Gastrocnemius medialis (tissue), 4 donors: ENCODE data around the gene SULT1A1. TPM values are rescaled to one million over a fixed set of nuclear protein-coding genes. Genes with fewer than 3 reads are reported as not detected.
"Not testable (repeated sequence)": the region's sequence is repeated elsewhere in the genome, so short reads cannot be mapped to it uniquely, and the experiment has no call there.

Experiments
- ATAC-seq, 2 donors: fragments of 150-250 bp; one replicate each; pipeline ENCODE4 v1.9.1; 2016
- DNase-seq, 2 donors: peaks; one replicate each; pipeline ENCODE4 v3.0.0-alpha.2; 2019
- H3K27ac ChIP-seq, 4 donors: fragments of 200-600 bp; sonication (generic); 1 replicate in 1 of 4; 2 replicates in 3 of 4; pipeline ENCODE4 v1.5.1; 2016 to 2018; ENCODE audit warnings: mild to moderate bottlenecking in 2 of 4, moderate library complexity in 1 of 4
- H3K27me3 ChIP-seq, 3 donors: fragments of 200-600 bp; sonication (generic) in 2 of 3; 1 replicate in 1 of 3; 2 replicates in 2 of 3; pipeline versions ENCODE4 v1.5.1 to v1.6.0; 2016 to 2019; ENCODE audit warnings: mild to moderate bottlenecking in 1 of 3, moderate library complexity in 1 of 3
- H3K36me3 ChIP-seq, 2 donors: fragments of 200-600 bp; sonication (generic) in 1 of 2; one replicate each; pipeline ENCODE4 v1.5.1; 2017 to 2018
- H3K4me1 ChIP-seq, 2 donors: fragments of 200-600 bp; sonication (generic) in 1 of 2; one replicate each; pipeline ENCODE4 v1.5.1; 2016 to 2017; ENCODE audit warnings: mild to moderate bottlenecking in 2 of 2
- H3K4me3 ChIP-seq, 4 donors: fragments of 200-600 bp; sonication (generic) in 3 of 4; 1 replicate in 1 of 4; 2 replicates in 3 of 4; pipeline ENCODE4 v1.5.1; 2016 to 2019; ENCODE audit warnings: mild to moderate bottlenecking in 2 of 4
- H3K9me3 ChIP-seq, 3 donors: fragments of 200-600 bp; sonication (generic) in 2 of 3; 1 replicate in 1 of 3; 2 replicates in 2 of 3; pipeline ENCODE4 v1.5.1; 2016 to 2019
- POLR2A ChIP-seq, 2 donors: fragments of 450-650 bp; IDR thresholded peaks; one replicate each; pipeline ENCODE4 v1.6.1; 2017; ENCODE audit warnings: antibody characterized with exemption in 2 of 2, mild to moderate bottlenecking in 2 of 2, moderate library complexity in 2 of 2
- in situ Hi-C, 4 donors: fragments of 200-750 bp; cut with MboI; loops; one replicate each; pipeline versions ENCODE4 v1.15.0 to v1.8.0; 2017; ENCODE audit warnings: low sequenced_read_pairs in 4 of 4
- intact Hi-C: fragments of 100-400 bp; cut with DNase I; formaldehyde crosslinking; loops from one replicate; pipeline ENCODE4 v1.15.1; 2023; ENCODE audit warnings: low total_unique reads
- total RNA-seq, 4 donors: library from RNA; depleted of rRNA; stranded (reverse); fragments of >200 nt; gene quantifications; one replicate each; pipeline versions ENCODE4 v1.1.0 to v1.2.3, GENCODE V29; 2016
- TF ChIP-seq, protein P1 (sequence below), 5 experiments: fragments of 450-650 bp in 3 of 5; fragments of 200-600 bp in 2 of 5; sonication (generic) in 2 of 5; IDR thresholded peaks in 4 of 5; conservative IDR thresholded peaks in 1 of 5; 1 replicate in 4 of 5; 2 replicates in 1 of 5; pipeline ENCODE4 v1.5.1; 2016 to 2019; ENCODE audit warnings: antibody characterized with exemption in 5 of 5, mild to moderate bottlenecking in 3 of 5, moderate library complexity in 3 of 5

The SULT1A1 gene
- total RNA-seq, 4 donors from 2014 or later, result 5.7 to 10.0 (median 8.2) TPM

DNA sequence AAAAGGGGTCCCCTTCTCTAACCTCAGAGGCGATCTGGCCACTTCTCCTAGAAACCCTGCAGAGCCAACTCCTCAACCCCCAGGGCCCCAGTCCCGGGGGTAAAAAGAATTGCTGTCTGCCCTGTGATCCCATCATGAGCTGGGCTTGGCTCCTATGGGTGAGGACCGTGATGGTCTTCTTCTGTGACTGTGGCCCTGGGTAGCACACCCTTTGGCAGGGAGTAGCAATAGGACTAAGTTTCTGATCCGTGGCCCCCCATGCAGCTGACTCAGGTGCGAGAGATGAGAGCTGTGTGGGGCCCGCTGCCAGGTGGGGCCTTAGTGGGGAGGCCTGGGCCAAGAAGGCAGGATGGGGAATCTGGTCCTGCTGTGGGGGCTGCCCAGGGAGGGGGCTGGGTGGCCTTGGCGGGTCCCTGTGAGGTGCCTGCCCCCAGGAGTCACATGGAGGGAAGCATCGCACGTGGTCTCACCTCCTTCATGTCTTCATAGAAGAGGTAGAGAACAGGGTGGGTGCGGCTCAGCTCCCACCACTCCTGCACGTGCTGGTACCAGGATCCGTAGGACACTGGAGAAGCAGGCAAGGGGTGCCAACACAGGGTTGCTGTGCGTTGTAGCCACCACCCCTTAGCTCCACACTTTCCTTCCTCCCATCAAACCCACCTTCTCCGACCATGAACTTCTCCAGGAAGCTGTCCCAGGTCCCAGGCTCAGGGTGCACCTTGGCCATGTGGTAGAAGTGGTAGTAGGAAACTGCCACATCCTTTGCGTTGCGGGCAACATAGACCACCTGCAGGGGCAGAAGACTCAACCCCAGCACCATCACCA is 3.3 kb downstream of the SULT1A1 start:
- ATAC-seq, result no peak
- Histone ChIP-seq H3K27ac (no peak overlapping the region), H3K36me3 (no peaks in the 10 kb centered on the region), H3K9me3 (no peaks in the 10 kb centered on the region), H3K4me3 (no peak overlapping the region), H3K27me3 (peaks cover 0 to 10% (median 0%) of the 10 kb centered on the region in 3 donors), H3K4me1 (peaks cover 8 to 16% of the 10 kb centered on the region in 2 donors)
- TF ChIP-seq POLR2A (IDR thresholded peaks at IDR 0.05), result no peak
- TF ChIP-seq, protein P1, sequence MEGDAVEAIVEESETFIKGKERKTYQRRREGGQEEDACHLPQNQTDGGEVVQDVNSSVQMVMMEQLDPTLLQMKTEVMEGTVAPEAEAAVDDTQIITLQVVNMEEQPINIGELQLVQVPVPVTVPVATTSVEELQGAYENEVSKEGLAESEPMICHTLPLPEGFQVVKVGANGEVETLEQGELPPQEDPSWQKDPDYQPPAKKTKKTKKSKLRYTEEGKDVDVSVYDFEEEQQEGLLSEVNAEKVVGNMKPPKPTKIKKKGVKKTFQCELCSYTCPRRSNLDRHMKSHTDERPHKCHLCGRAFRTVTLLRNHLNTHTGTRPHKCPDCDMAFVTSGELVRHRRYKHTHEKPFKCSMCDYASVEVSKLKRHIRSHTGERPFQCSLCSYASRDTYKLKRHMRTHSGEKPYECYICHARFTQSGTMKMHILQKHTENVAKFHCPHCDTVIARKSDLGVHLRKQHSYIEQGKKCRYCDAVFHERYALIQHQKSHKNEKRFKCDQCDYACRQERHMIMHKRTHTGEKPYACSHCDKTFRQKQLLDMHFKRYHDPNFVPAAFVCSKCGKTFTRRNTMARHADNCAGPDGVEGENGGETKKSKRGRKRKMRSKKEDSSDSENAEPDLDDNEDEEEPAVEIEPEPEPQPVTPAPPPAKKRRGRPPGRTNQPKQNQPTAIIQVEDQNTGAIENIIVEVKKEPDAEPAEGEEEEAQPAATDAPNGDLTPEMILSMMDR (IDR thresholded peaks at IDR 0.05 in 4 of 5, conservative IDR thresholded peaks at IDR 0.05 in 1 of 5), result no peak
- intact Hi-C loops (no loop called here), in situ Hi-C loops (loop anchor here in 1 of 4 donors (25.0 kb wide), 1 partner anchor 119 kb away; the partner anchor contains the start of genes APOBR and CLN3)
- DNase-seq, result no peak

DNA sequence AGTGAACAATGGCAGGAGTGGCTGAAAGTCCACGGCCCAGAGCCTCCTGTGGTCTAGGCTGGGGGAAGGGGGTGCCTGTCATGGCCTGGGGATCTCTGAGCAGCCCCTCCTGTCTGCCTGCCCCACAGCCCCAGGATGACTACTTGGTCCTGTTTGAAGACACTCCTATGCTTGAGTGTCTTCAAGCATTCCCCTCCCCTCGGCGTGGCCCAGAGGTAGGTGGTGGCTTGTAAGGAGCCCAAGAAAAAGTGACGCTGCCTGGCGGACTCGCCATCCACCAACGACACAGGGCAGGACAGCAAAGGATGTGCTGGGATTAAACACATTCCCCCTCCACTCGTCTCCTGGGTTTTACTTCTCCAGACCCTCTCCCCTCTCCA is 5.7 kb downstream of the SULT1A1 start:
- no peaks in the 10 kb centered on the region for H3K36me3 ChIP-seq

GRCh38 chr16:28603381-28604185 is 6.3 kb downstream of the SULT1A1 start:
- intact Hi-C loops (no loop called here), in situ Hi-C loops (loop anchor here in 1 of 4 donors (25.0 kb wide), 1 partner anchor 116 kb away; the partner anchor contains the start of genes APOBR and CLN3)
- Histone ChIP-seq H3K27ac (no peak overlapping the region), H3K27me3 (peaks cover 0 to 10% (median 0%) of the 10 kb centered on the region in 3 donors), H3K4me3 (no peak overlapping the region), H3K9me3 (no peaks in the 10 kb centered on the region), H3K36me3 (no peaks in the 10 kb centered on the region), H3K4me1 (no peaks in the 10 kb centered on the region)
- no peak for ATAC-seq
- no peak for DNase-seq
- TF ChIP-seq, protein P1 (IDR thresholded peaks at IDR 0.05 in 4 of 5, conservative IDR thresholded peaks at IDR 0.05 in 1 of 5), result no peak
- TF ChIP-seq POLR2A (IDR thresholded peaks at IDR 0.05), result no peak

More for the DNA sequence above, 5.7 kb downstream of the SULT1A1 start:
- no peaks in the 10 kb centered on the region for H3K9me3 ChIP-seq
- DNase-seq (no peak), ATAC-seq (no peak)
- H3K27ac ChIP-seq, result no peak overlapping the region
- TF ChIP-seq, protein P1 (IDR thresholded peaks at IDR 0.05 in 4 of 5, conservative IDR thresholded peaks at IDR 0.05 in 1 of 5), result no peak
- TF ChIP-seq POLR2A (IDR thresholded peaks at IDR 0.05), result no peak
- peaks cover 0 to 10% (median 0%) of the 10 kb centered on the region in 3 donors for H3K27me3 ChIP-seq
- in situ Hi-C loops, result loop anchor here in 1 of 4 donors (25.0 kb wide), 1 partner anchor 117 kb away; the partner anchor contains the start of genes APOBR and CLN3
- peaks cover 0 to 2% of the 10 kb centered on the region in 2 donors for H3K4me1 ChIP-seq
- intact Hi-C loops, result no loop called here
- no peak overlapping the region for H3K4me3 ChIP-seq

DNA sequence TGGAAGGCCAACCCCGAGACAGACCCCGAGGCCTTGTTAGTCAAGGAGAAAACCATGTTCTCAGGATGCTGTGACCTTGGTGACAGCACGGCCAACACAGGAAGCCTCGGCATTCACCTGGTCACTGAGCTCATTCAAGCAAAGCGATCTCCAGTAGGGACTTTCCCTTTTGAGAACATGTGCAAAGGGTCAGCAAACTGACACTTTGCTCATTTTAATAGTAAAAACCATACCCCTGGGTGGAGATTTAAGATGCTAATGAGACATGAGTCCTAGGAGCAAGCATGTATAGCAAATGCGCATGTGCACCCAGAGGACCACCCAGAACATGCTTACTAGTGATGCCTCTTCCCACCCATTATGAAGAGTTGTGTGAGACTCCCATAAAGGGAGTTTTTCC is 7.3 kb downstream of the SULT1A1 start:
- H3K9me3 ChIP-seq, result no peaks in the 10 kb centered on the region
- no peaks in the 10 kb centered on the region for H3K4me1 ChIP-seq
- H3K36me3 ChIP-seq, result no peaks in the 10 kb centered on the region
- H3K27me3 ChIP-seq, result peaks cover 0 to 10% (median 0%) of the 10 kb centered on the region in 3 donors
- ATAC-seq (no peak), DNase-seq (no peak)
- H3K4me3 ChIP-seq, result no peak overlapping the region
- TF ChIP-seq POLR2A (IDR thresholded peaks at IDR 0.05), result no peak
- TF ChIP-seq, protein P1 (IDR thresholded peaks at IDR 0.05 in 4 of 5, conservative IDR thresholded peaks at IDR 0.05 in 1 of 5), result no peak
- intact Hi-C loops (no loop called here), in situ Hi-C loops (loop anchor here in 1 of 4 donors (25.0 kb wide), 1 partner anchor 115 kb away; the partner anchor contains the start of genes APOBR and CLN3)
- H3K27ac ChIP-seq, result no peak overlapping the region

DNA sequence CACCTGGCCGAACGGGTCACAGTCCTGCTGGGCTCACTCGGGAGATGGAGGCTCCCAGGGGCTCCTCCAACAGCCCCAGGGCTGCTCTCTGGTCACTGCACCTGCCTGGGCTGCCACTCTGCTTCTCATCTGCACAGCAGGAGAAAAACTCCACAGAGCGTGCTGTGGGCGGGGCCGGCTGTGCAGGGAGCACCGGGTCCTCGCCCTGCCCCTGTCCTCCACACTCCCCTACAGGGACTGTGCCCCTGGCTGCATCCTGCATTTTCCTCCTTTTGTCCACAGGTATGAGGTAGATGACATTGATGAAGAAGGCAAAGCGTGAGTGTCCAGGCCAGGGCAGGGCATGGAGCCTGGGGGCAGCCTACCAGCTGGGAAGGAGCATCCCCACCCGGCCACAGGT is 7.8 kb downstream of the SULT1A1 start:
- H3K9me3 ChIP-seq, H3K4me3 ChIP-seq, H3K36me3 ChIP-seq, ATAC-seq, H3K4me1 ChIP-seq, H3K27ac ChIP-seq, DNase-seq, intact Hi-C loops: not testable (repeated sequence)
- H3K27me3 ChIP-seq, result peaks cover 0 to 10% (median 0%) of the 10 kb centered on the region in 3 donors
- in situ Hi-C loops, result loop anchor here in 1 of 4 donors (25.0 kb wide), 1 partner anchor 115 kb away; the partner anchor contains the start of genes APOBR and CLN3

- H3K36me3 ChIP-seq, intact Hi-C loops, H3K4me3 ChIP-seq, DNase-seq, ATAC-seq, H3K27ac ChIP-seq, H3K4me1 ChIP-seq, H3K9me3 ChIP-seq: not testable (repeated sequence)
- in situ Hi-C loops, result loop anchor here in 1 of 4 donors (25.0 kb wide), 1 partner anchor 114 kb away; the partner anchor contains the start of genes APOBR and CLN3
- peaks cover 0 to 10% (median 0%) of the 10 kb centered on the region in 3 donors for H3K27me3 ChIP-seq
Measured at GRCh38 chr16:28601589-28601988, 8.3 kb downstream of the SULT1A1 start.

DNA sequence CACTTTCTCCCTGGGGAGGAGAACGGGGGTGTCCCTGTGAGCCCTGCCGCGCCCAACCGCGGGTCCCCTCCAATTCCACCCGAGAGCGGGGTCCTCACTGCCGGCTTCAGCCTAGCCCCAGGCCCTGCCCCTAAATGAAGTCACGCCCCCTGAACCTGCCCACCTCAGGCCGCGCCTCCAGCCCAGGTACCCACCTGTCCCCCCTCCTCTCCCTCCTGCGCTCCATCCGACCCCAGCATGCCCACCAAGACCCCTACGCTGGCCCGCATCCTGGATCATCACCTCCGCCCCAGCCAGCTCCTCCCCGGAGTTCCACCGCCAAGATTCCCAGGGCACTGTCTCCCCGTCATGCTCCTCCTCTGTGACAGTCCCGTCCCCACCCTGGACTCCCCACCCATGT is 8.9 kb downstream of the SULT1A1 start:
- DNase-seq, H3K4me1 ChIP-seq, H3K27ac ChIP-seq, H3K4me3 ChIP-seq, intact Hi-C loops, ATAC-seq, H3K9me3 ChIP-seq, H3K36me3 ChIP-seq: not testable (repeated sequence)
- in situ Hi-C loops, result loop anchor here in 1 of 4 donors (25.0 kb wide), 1 partner anchor 114 kb away; the partner anchor contains the start of genes APOBR and CLN3
- H3K27me3 ChIP-seq, result peaks cover 0 to 10% (median 0%) of the 10 kb centered on the region in 3 donors
